Hematopoietic multipotent progenitor cell treated with erythropoietin and hydrocortisone succinate and interleukin-3 and kit ligand, for 4 days (in vitro differentiated cells): ENCODE data around the gene EFCC1.

Experiments
- DNase-seq: peaks from one replicate; pipeline ENCODE4 v3.0.0-alpha.2; 2015

EFCC1 gene

GRCh38 chr3:129015388-129016105 is 14.4 kb downstream of the EFCC1 start:
- DNase-seq = peak; percentile 84

- peak; percentile 90 for DNase-seq
Observed at GRCh38 chr3:129016356-129016719, 15.2 kb downstream of the EFCC1 start.

GRCh38 chr3:129016720-129017483 is 15.8 kb downstream of the EFCC1 start:
- peak; percentile 95 for DNase-seq

GRCh38 chr3:129017484-129017899 is 16.4 kb downstream of the EFCC1 start:
- no peak for DNase-seq

- DNase-seq = no peak
Observed at GRCh38 chr3:129018271-129018670, 17.2 kb downstream of the EFCC1 start.

GRCh38 chr3:129018751-129019150 is 17.6 kb downstream of the EFCC1 start:
- DNase-seq = no peak

- DNase-seq = no peak
Observed at GRCh38 chr3:129019266-129019665, 18.2 kb downstream of the EFCC1 start.

- no peak for DNase-seq
Observed at GRCh38 chr3:129020691-129021090, 19.6 kb downstream of the EFCC1 start.

GRCh38 chr3:129021140-129021551 is 20.0 kb downstream of the EFCC1 start:
- DNase-seq = no peak

GRCh38 chr3:129022114-129023007 is 21.3 kb downstream of the EFCC1 start:
- peak; percentile 54 for DNase-seq

GRCh38 chr3:129023008-129023358 is 21.9 kb downstream of the EFCC1 start:
- DNase-seq = no peak

- peak; percentile 63 for DNase-seq
Observed at GRCh38 chr3:129023909-129024308, 22.8 kb downstream of the EFCC1 start.

- DNase-seq = no peak
Observed at GRCh38 chr3:129025108-129025507, 24.0 kb downstream of the EFCC1 start.

- DNase-seq = no peak
Observed at GRCh38 chr3:129025691-129026435, 24.8 kb downstream of the EFCC1 start.

GRCh38 chr3:129026728-129027543 is 25.8 kb downstream of the EFCC1 start:
- peak; percentile 98 for DNase-seq

- DNase-seq = no peak
Observed at GRCh38 chr3:129027544-129027880, 26.4 kb downstream of the EFCC1 start.

- no peak for DNase-seq
Observed at GRCh38 chr3:129028866-129029265, 27.8 kb downstream of the EFCC1 start.

- no peak for DNase-seq
Observed at GRCh38 chr3:129030611-129031010, 29.5 kb downstream of the EFCC1 start.

- no peak for DNase-seq
Observed at GRCh38 chr3:129031476-129032215, 30.5 kb downstream of the EFCC1 start.

GRCh38 chr3:129032716-129033115 is 31.6 kb downstream of the EFCC1 start:
- no peak for DNase-seq

- DNase-seq = no peak
Observed at GRCh38 chr3:129033151-129033550, 32.0 kb downstream of the EFCC1 start.
